HepG2 (cell line): Measurements from ENCODE around the gene POLL. TPM values are rescaled to one million over a fixed set of nuclear protein-coding genes. Genes with fewer than 3 reads are reported as not detected.

ENCODE experiments used
- ATAC-seq: fragments of 200-7000 bp; cut with Tn5 transposase; 3 replicates; pipeline ENCODE4 v1.9.1; 2020; ENCODE audit warnings: mild to moderate bottlenecking, moderate library complexity
- BruUV-seq: library from RNA; stranded (reverse); fragments of 400-500 nt; replicated peaks from 2 replicates; lab custom pipeline; 2021; lab: Mats Ljungman, UMichigan
- CTCF ChIA-PET: fragments of 300-600 bp; formaldehyde crosslinking; extraction: SDS; loops from one replicate; lab custom pipeline; 2021; ENCODE audit warnings: low total read pairs, inconsistent platforms, low intra/inter-chr PET ratio; lab: Yijun Ruan, JAX
- POLR2A ChIA-PET: fragments of 350-600 bp; sonication (Branson Sonifier 250); formaldehyde crosslinking; loops from one replicate; lab custom pipeline; 2020; ENCODE audit warnings: antibody characterized with exemption, inconsistent platforms; lab: Yijun Ruan, JAX
- DNase-seq: peaks from one replicate; pipeline ENCODE4 v3.0.0-alpha.2; 2015; ENCODE audit warnings: low spot score
- FAIRE-seq: peaks from 3 replicates; lab custom pipeline; 2011; peaks lifted over from hg19 to GRCh38; lab: Jason Lieb, UNC
- H2AFZ ChIP-seq: one replicate; pipeline ENCODE4 v1.6.1; 2011; ENCODE audit warnings: low read length, inconsistent platforms
- H3K27ac ChIP-seq: fragments of 300-600 bp; 3 replicates; pipeline ENCODE4 v1.8.0; 2011; ENCODE audit warnings: mixed run types, mild to moderate bottlenecking, mixed read lengths, low read length, inconsistent platforms; ENCODE audit not compliant: insufficient read depth; ENCODE audit errors: extremely low read length
- H3K27me3 ChIP-seq, 2 experiments: fragments of 200-600 bp in 1 of 2; 2 replicates in 1 of 2; 3 replicates in 1 of 2; pipeline versions ENCODE4 v1.6.0 to v1.8.0; 2011; ENCODE audit warnings: low read length in 2 of 2, mild to moderate bottlenecking in 2 of 2, moderate library complexity in 2 of 2, inconsistent platforms in 1 of 2; ENCODE audit not compliant: insufficient read depth in 2 of 2, control insufficient read depth in 1 of 2
- H3K36me3 ChIP-seq, 2 experiments: fragments of 200-600 bp in 1 of 2; replicated peaks in 1 of 2; 2 replicates in 1 of 2; 3 replicates in 1 of 2; pipeline versions ENCODE4 v1.5.1 to v1.8.0; 2011; ENCODE audit warnings: low read length in 2 of 2, inconsistent platforms in 1 of 2; ENCODE audit not compliant: insufficient read depth in 2 of 2, control insufficient read depth in 1 of 2
- H3K4me1 ChIP-seq: 2 replicates; pipeline ENCODE4 v1.5.1; 2012; ENCODE audit warnings: low read length, inconsistent platforms; ENCODE audit not compliant: insufficient read depth
- H3K4me2 ChIP-seq: 2 replicates; pipeline ENCODE4 v1.6.0; 2011; ENCODE audit warnings: low read depth, low read length, inconsistent platforms
- H3K4me3 ChIP-seq, 3 experiments: fragments of 200-600 bp in 1 of 3; sonication (generic), shearing (Covaris generic) in 1 of 3; replicated peaks in 1 of 3; 2 replicates each; pipeline ENCODE4 v1.5.1; 2011 to 2016; ENCODE audit warnings: low read length in 3 of 3, inconsistent platforms in 2 of 3, low read depth in 2 of 3, mild to moderate bottlenecking in 2 of 3, control low read depth in 1 of 3, mixed read lengths in 1 of 3; ENCODE audit not compliant: insufficient read depth in 1 of 3
- H3K79me2 ChIP-seq: one replicate; pipeline ENCODE4 v1.6.1; 2011; ENCODE audit warnings: low read length, inconsistent platforms; ENCODE audit not compliant: insufficient read depth
- H3K9ac ChIP-seq: 2 replicates; pipeline ENCODE4 v1.6.0; 2011; ENCODE audit warnings: mild to moderate bottlenecking, low read depth, low read length, inconsistent platforms; ENCODE audit not compliant: insufficient read depth
- H3K9me3 ChIP-seq: 2 replicates; pipeline ENCODE4 v1.5.1; 2012; ENCODE audit warnings: mild to moderate bottlenecking, low read length
- H4K20me1 ChIP-seq: 2 replicates; pipeline ENCODE4 v1.6.0; 2011; ENCODE audit warnings: inconsistent platforms, mild to moderate bottlenecking, low read length, moderate library complexity; ENCODE audit not compliant: insufficient read depth
- CCDC6 ChIP-seq: sonication (generic); formaldehyde crosslinking; IDR thresholded peaks from 2 replicates; pipeline ENCODE4 v1.8.1; 2022; ENCODE audit warnings: mild to moderate bottlenecking, missing genetic modification reagents, moderate library complexity
- RFX3 ChIP-seq: IDR thresholded peaks from 2 replicates; pipeline ENCODE4 v1.6.1; 2016; ENCODE audit warnings: missing biosample characterization, missing genetic modification reagents
- SCMH1 ChIP-seq: sonication (generic); formaldehyde crosslinking; IDR thresholded peaks from 2 replicates; pipeline ENCODE4 v1.9.0; 2021; ENCODE audit warnings: missing genetic modification reagents, mild to moderate bottlenecking, borderline replicate concordance
- SRSF4 ChIP-seq: fragments of 200-400 bp; formaldehyde crosslinking; IDR thresholded peaks from one replicate; pipeline ENCODE4 v1.6.1; 2018; ENCODE audit warnings: mild to moderate bottlenecking, low read depth, low read length, moderate library complexity; ENCODE audit not compliant: poor library complexity, severe bottlenecking
- ZBTB20 ChIP-seq: sonication (generic); formaldehyde crosslinking; IDR thresholded peaks from 2 replicates; pipeline ENCODE4 v1.8.1; 2023; ENCODE audit warnings: missing genetic modification reagents, low read depth, mild to moderate bottlenecking, borderline replicate concordance
- ZNF333 ChIP-seq: sonication (generic); formaldehyde crosslinking; IDR thresholded peaks from 2 replicates; pipeline ENCODE4 v1.4.0; 2020; ENCODE audit warnings: mild to moderate bottlenecking, missing genetic modification reagents, borderline replicate concordance
- ZNF530 ChIP-seq: sonication (generic); formaldehyde crosslinking; IDR thresholded peaks from 2 replicates; pipeline ENCODE4 v1.5.0; 2020; ENCODE audit warnings: low read depth, mild to moderate bottlenecking, missing genetic modification reagents
- ZSCAN30 ChIP-seq: sonication (generic); formaldehyde crosslinking; IDR thresholded peaks from 2 replicates; pipeline ENCODE4 v1.5.0; 2020; ENCODE audit warnings: mild to moderate bottlenecking, missing genetic modification reagents
- WGBS: methylation state at CpG from one replicate; pipeline ENCODE4 v1.1.6; 2017; ENCODE audit warnings: low lambda C conversion rate; 5-methylcytosine and 5-hydroxymethylcytosine counted together
- in situ Hi-C: cut with HindIII; loops from 2 replicates; pipeline ENCODE4 v1.10.0; 2017; ENCODE audit warnings: low pct_unique_long_range_greater_than_20kb; ENCODE audit not compliant: extremely low pct_ligation_motif_present
- intact Hi-C: fragments of 100-400 bp; cut with micrococcal nuclease; formaldehyde crosslinking; loops from one replicate; pipeline ENCODE4 v1.10.0; 2022; ENCODE audit not compliant: unreplicated experiment
- polyA plus RNA-seq, 8 experiments: library from polyadenylated mRNA; depleted of rRNA in 3 of 8; stranded (reverse) in 7 of 8; unstranded in 1 of 8; fragments of >200 nt; fragmentation: Illumina TruSeq in 4 of 8; extraction: Trizol in 4 of 8; gene quantifications; 2 replicates each; pipeline versions ENCODE4 v1.2.1 to v1.2.3, GENCODE V29; 2011 to 2016; ENCODE audit warnings: low read depth in 4 of 8, missing spikeins in 1 of 8, mixed read lengths in 1 of 8; ENCODE audit not compliant: insufficient read depth in 1 of 8
- total RNA-seq, 5 experiments: library from RNA; depleted of rRNA; stranded (reverse); fragments of >200 nt; fragmentation: Illumina TruSeq; extraction: Trizol; gene quantifications; 2 replicates each; pipeline ENCODE4 v1.2.3, GENCODE V29; 2016; ENCODE audit warnings: low read depth in 1 of 5
- TF ChIP-seq, protein P1 (sequence below): sonication (generic); formaldehyde crosslinking; IDR thresholded peaks from 2 replicates; pipeline ENCODE4 v1.4.0; 2020; ENCODE audit warnings: missing genetic modification reagents
- TF ChIP-seq, protein P2 (sequence below): sonication (generic); formaldehyde crosslinking; IDR thresholded peaks from 2 replicates; pipeline ENCODE4 v1.4.0; 2020; ENCODE audit warnings: missing genetic modification reagents, borderline replicate concordance

POLL gene
- total and polyA plus RNA-seq, 2 of the 13 experiments (the other 11 are each of a cell fraction or from before 2014, with no cell fraction given), result 13.8 to 19.1 TPM

DNA sequence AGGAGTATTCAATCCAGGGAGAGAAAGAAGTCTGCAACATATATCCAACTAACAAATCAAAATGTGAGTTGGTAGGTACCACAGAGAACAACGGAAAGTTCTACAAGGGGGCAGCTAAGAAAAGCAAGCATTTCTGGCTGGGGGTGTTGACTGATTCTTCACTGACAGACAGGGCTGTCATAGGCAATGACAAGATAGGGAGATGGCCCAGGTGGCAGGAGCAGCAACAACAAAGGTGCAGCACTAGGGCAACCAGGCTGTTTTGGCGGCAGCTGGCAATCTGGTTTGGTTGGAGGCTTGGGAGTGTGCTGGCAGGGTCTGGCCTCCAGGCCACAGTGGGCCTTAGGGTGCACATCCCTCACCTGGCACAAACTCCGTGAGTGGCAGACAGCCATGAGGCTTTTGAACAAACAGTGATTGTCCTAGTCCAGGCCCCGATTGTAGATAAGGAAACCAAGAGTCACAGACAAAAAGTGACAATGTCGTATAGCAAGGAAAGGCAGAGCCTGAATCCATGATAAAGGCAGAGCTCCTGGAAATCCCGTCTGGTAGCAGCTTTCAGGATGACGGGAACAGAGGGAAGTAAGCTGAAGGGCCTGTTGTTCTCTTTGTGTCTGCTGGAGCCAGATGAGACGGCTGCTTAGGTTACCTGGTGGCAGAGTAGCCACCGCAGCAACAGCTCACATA is 28.5 kb upstream of the POLL start:
- no peaks in the 10 kb centered on the region for H3K79me2 ChIP-seq
- ATAC-seq (no peak), DNase-seq (no peak), FAIRE-seq (no peak)
- no peaks in the 10 kb centered on the region for H3K27me3 ChIP-seq
- no peaks in the 10 kb centered on the region for H3K4me1 ChIP-seq
- intact Hi-C loops (no loop called here), in situ Hi-C loops (no loop called here)
- H4K20me1 ChIP-seq, result no peaks in the 10 kb centered on the region
- 95% methylated on average over 8 of the region's 9 CpGs for WGBS
- CTCF ChIA-PET, result no interaction called here
- BruUV-seq, result no TSS peak
- no peak overlapping the region for H2AFZ ChIP-seq
- H3K36me3 ChIP-seq, result peaks cover 7 to 19% of the 10 kb centered on the region in 2 experiments
- no peak overlapping the region for H3K9ac ChIP-seq
- no peaks in the 10 kb centered on the region for H3K9me3 ChIP-seq
- no peak overlapping the region for H3K27ac ChIP-seq
- no peak overlapping the region for H3K4me2 ChIP-seq
- no peak overlapping the region for H3K4me3 ChIP-seq
- POLR2A ChIA-PET, result no interaction called here
- TF ChIP-seq, protein P1, sequence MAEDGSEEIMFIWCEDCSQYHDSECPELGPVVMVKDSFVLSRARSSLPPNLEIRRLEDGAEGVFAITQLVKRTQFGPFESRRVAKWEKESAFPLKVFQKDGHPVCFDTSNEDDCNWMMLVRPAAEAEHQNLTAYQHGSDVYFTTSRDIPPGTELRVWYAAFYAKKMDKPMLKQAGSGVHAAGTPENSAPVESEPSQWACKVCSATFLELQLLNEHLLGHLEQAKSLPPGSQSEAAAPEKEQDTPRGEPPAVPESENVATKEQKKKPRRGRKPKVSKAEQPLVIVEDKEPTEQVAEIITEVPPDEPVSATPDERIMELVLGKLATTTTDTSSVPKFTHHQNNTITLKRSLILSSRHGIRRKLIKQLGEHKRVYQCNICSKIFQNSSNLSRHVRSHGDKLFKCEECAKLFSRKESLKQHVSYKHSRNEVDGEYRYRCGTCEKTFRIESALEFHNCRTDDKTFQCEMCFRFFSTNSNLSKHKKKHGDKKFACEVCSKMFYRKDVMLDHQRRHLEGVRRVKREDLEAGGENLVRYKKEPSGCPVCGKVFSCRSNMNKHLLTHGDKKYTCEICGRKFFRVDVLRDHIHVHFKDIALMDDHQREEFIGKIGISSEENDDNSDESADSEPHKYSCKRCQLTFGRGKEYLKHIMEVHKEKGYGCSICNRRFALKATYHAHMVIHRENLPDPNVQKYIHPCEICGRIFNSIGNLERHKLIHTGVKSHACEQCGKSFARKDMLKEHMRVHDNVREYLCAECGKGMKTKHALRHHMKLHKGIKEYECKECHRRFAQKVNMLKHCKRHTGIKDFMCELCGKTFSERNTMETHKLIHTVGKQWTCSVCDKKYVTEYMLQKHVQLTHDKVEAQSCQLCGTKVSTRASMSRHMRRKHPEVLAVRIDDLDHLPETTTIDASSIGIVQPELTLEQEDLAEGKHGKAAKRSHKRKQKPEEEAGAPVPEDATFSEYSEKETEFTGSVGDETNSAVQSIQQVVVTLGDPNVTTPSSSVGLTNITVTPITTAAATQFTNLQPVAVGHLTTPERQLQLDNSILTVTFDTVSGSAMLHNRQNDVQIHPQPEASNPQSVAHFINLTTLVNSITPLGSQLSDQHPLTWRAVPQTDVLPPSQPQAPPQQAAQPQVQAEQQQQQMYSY, result no peak
- TF ChIP-seq SRSF4 (no peak), SCMH1 (no peak), CCDC6 (CRISPR knock-in tag) (no peak), ZNF530 (CRISPR knock-in tag) (no peak), ZSCAN30 (CRISPR knock-in tag) (no peak), ZBTB20 (no peak), RFX3 (CRISPR knock-in tag) (no peak), ZNF333 (CRISPR knock-in tag) (no peak)
- TF ChIP-seq, protein P2, sequence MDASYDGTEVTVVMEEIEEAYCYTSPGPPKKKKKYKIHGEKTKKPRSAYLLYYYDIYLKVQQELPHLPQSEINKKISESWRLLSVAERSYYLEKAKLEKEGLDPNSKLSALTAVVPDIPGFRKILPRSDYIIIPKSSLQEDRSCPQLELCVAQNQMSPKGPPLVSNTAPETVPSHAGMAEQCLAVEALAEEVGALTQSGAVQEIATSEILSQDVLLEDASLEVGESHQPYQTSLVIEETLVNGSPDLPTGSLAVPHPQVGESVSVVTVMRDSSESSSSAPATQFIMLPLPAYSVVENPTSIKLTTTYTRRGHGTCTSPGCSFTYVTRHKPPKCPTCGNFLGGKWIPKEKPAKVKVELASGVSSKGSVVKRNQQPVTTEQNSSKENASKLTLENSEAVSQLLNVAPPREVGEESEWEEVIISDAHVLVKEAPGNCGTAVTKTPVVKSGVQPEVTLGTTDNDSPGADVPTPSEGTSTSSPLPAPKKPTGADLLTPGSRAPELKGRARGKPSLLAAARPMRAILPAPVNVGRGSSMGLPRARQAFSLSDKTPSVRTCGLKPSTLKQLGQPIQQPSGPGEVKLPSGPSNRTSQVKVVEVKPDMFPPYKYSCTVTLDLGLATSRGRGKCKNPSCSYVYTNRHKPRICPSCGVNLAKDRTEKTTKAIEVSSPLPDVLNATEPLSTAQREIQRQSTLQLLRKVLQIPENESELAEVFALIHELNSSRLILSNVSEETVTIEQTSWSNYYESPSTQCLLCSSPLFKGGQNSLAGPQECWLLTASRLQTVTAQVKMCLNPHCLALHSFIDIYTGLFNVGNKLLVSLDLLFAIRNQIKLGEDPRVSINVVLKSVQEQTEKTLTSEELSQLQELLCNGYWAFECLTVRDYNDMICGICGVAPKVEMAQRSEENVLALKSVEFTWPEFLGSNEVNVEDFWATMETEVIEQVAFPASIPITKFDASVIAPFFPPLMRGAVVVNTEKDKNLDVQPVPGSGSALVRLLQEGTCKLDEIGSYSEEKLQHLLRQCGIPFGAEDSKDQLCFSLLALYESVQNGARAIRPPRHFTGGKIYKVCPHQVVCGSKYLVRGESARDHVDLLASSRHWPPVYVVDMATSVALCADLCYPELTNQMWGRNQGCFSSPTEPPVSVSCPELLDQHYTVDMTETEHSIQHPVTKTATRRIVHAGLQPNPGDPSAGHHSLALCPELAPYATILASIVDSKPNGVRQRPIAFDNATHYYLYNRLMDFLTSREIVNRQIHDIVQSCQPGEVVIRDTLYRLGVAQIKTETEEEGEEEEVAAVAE (CRISPR knock-in tag), result no peak
